HCT116 (cell line): Measurements from ENCODE around the gene PPDPF. TPM values are rescaled to one million over a fixed set of nuclear protein-coding genes. Genes with fewer than 3 reads are reported as not detected.

Experiments
- ATAC-seq: fragments of 200-7000 bp; cut with Tn5 transposase; 2 replicates; pipeline ENCODE4 v1.9.1; 2020; ENCODE audit warnings: mild to moderate bottlenecking, moderate library complexity
- BruUV-seq: library from RNA; stranded (reverse); fragments of 400-500 nt; replicated peaks from 2 replicates; lab custom pipeline; 2021; lab: Mats Ljungman, UMichigan
- CTCF ChIA-PET: fragments of 300-600 bp; sonication (Branson Sonifier 250); formaldehyde crosslinking; loops from one replicate; lab custom pipeline; 2021; ENCODE audit warnings: antibody characterized with exemption; lab: Charles Lee
- POLR2A ChIA-PET: fragments of 300-600, 350-600 bp; sonication (Branson Sonifier 250); formaldehyde crosslinking; loops from one replicate; lab custom pipeline; 2021; ENCODE audit warnings: antibody characterized with exemption; lab: Charles Lee
- RAD21 ChIA-PET, 2 experiments: fragments of 300-600 bp; sonication (Branson Sonifier 250); formaldehyde crosslinking; loops; one replicate each; lab custom pipeline; 2023; ENCODE audit warnings: low total read pairs in 2 of 2; ENCODE audit not compliant: uncharacterized antibody in 2 of 2, unreplicated experiment in 2 of 2, low non-redundant PET in 1 of 2; lab: Charles Lee
- DNase-seq: peaks from one replicate; pipeline ENCODE4 v3.0.0-alpha.2; 2010; ENCODE audit warnings: low read depth, low spot score
- H2AFZ ChIP-seq: fragments of 200-600 bp; shearing (Covaris generic), sonication (generic); 2 replicates; pipeline ENCODE4 v1.6.1; 2017; ENCODE audit warnings: low read depth, mixed run types, mixed read lengths, antibody characterized with exemption, low read length; ENCODE audit not compliant: poor library complexity, severe bottlenecking
- H3K27ac ChIP-seq: 2 replicates; pipeline ENCODE4 v1.5.1; 2012; ENCODE audit warnings: low read depth, low read length
- H3K27me3 ChIP-seq: fragments of 200-600 bp; sonication (generic); 2 replicates; pipeline ENCODE4 v1.6.1; 2016; ENCODE audit warnings: mixed run types, low read length, mixed read lengths; ENCODE audit not compliant: insufficient read depth
- H3K36me3 ChIP-seq, 2 experiments: fragments of 200-500 bp in 1 of 2; fragments of 200-600 bp in 1 of 2; sonication (Bioruptor generic) in 1 of 2; sonication (generic) in 1 of 2; 2 replicates each; pipeline versions ENCODE4 v1.5.1 to v1.6.1; 2014 to 2016; ENCODE audit warnings: low read length in 2 of 2, inconsistent platforms in 1 of 2, mixed read lengths in 1 of 2, mixed run types in 1 of 2; ENCODE audit not compliant: insufficient read depth in 2 of 2, control insufficient read depth in 1 of 2
- H3K4me1 ChIP-seq, 2 experiments: fragments of 200-600 bp in 1 of 2; sonication (generic) in 1 of 2; 2 replicates each; pipeline versions ENCODE4 v1.5.1 to v1.6.1; 2012 to 2017; ENCODE audit warnings: low read length in 2 of 2, inconsistent platforms in 1 of 2, mild to moderate bottlenecking in 1 of 2, mixed read lengths in 1 of 2, mixed run types in 1 of 2, moderate library complexity in 1 of 2; ENCODE audit not compliant: insufficient read depth in 2 of 2, control insufficient read depth in 1 of 2
- H3K4me2 ChIP-seq: fragments of 200-600 bp; sonication (generic); 2 replicates; pipeline ENCODE4 v1.6.1; 2017; ENCODE audit warnings: mixed run types, low read length, mixed read lengths
- H3K4me3 ChIP-seq, 2 experiments: fragments of 200-600 bp in 1 of 2; sonication (generic) in 1 of 2; replicated peaks in 1 of 2; 2 replicates each; pipeline ENCODE4 v1.5.1; 2011 to 2016; ENCODE audit warnings: low read length in 2 of 2, control low read depth in 1 of 2, low read depth in 1 of 2, mild to moderate bottlenecking in 1 of 2, mixed read lengths in 1 of 2, mixed run types in 1 of 2
- H3K79me2 ChIP-seq: fragments of 200-600 bp; sonication (generic); 2 replicates; pipeline ENCODE4 v1.6.1; 2017; ENCODE audit warnings: mild to moderate bottlenecking, mixed run types, low read length, moderate library complexity, mixed read lengths; ENCODE audit not compliant: insufficient read depth
- H3K9ac ChIP-seq: fragments of 200-600 bp; sonication (generic); 2 replicates; pipeline ENCODE4 v1.6.1; 2016; ENCODE audit warnings: low read length, mixed read lengths
- H3K9me2 ChIP-seq: fragments of 200-600 bp; sonication (generic), shearing (Covaris generic); 2 replicates; pipeline ENCODE4 v1.6.1; 2017; ENCODE audit warnings: mixed run types, mild to moderate bottlenecking, moderate library complexity; ENCODE audit not compliant: insufficient read depth
- H3K9me3 ChIP-seq, 2 experiments: fragments of 200-500 bp in 1 of 2; fragments of 200-600 bp in 1 of 2; sonication (Bioruptor generic) in 1 of 2; sonication (generic) in 1 of 2; 2 replicates each; pipeline ENCODE4 v1.6.1; 2014 to 2017; ENCODE audit warnings: low read length in 2 of 2, mixed read lengths in 2 of 2, inconsistent platforms in 1 of 2, low read depth in 1 of 2, mild to moderate bottlenecking in 1 of 2, mixed run types in 1 of 2, moderate library complexity in 1 of 2; ENCODE audit not compliant: control insufficient read depth in 1 of 2, insufficient read depth in 1 of 2
- H4K20me1 ChIP-seq: fragments of 200-600 bp; sonication (generic), shearing (Covaris generic); 2 replicates; pipeline ENCODE4 v1.6.1; 2017; ENCODE audit warnings: mixed run types, mild to moderate bottlenecking, moderate library complexity; ENCODE audit not compliant: insufficient read depth
- ATF3 ChIP-seq: IDR thresholded peaks from 2 replicates; pipeline ENCODE4 v1.6.1; 2012
- CTCF ChIP-seq, 3 experiments: fragments of 200-600 bp in 1 of 3; sonication (generic) in 1 of 3; IDR thresholded peaks in 2 of 3; conservative IDR thresholded peaks in 1 of 3; 2 replicates each; pipeline ENCODE4 v1.5.1; 2012 to 2017; ENCODE audit warnings: low read depth in 2 of 3, low read length in 2 of 3, antibody characterized with exemption in 1 of 3, borderline replicate concordance in 1 of 3, control low read depth in 1 of 3, mild to moderate bottlenecking in 1 of 3, mixed read lengths in 1 of 3, mixed run types in 1 of 3, moderate library complexity in 1 of 3; ENCODE audit not compliant: insufficient read depth in 1 of 3
- EGR1 ChIP-seq: IDR thresholded peaks from 2 replicates; pipeline ENCODE4 v1.6.1; 2012; ENCODE audit warnings: low read depth
- ELF1 ChIP-seq: IDR thresholded peaks from 2 replicates; pipeline ENCODE4 v1.6.1; 2012; ENCODE audit warnings: low read depth, borderline replicate concordance
- EZH2 ChIP-seq: fragments of 200-600 bp; sonication (generic); IDR thresholded peaks from 2 replicates; pipeline ENCODE4 v1.6.1; 2017; ENCODE audit warnings: antibody characterized with exemption, mixed run types
- EZH2phosphoT487 ChIP-seq: fragments of 200-600 bp; IDR thresholded peaks from 2 replicates; pipeline ENCODE4 v1.6.1; 2018; ENCODE audit warnings: antibody characterized with exemption, borderline replicate concordance
- REST ChIP-seq: IDR thresholded peaks from 2 replicates; pipeline ENCODE4 v1.6.1; 2012; ENCODE audit warnings: low read depth
- SIN3A ChIP-seq: IDR thresholded peaks from 2 replicates; pipeline ENCODE4 v1.6.1; 2012; ENCODE audit warnings: low read depth
- SRF ChIP-seq: IDR thresholded peaks from 2 replicates; pipeline ENCODE4 v1.6.1; 2012; ENCODE audit warnings: low read depth
- ZFX ChIP-seq: fragments of 450-650 bp; IDR thresholded peaks from 2 replicates; pipeline ENCODE4 v1.6.1; 2017
- intact Hi-C: fragments of 100-400 bp; cut with micrococcal nuclease; formaldehyde crosslinking; loops from 2 replicates; pipeline ENCODE4 v1.10.0; 2022
- total RNA-seq: library from RNA; stranded (reverse); gene quantifications from one replicate; pipeline ENCODE4 v1.2.1, GENCODE V29; 2021; ENCODE audit not compliant: unreplicated experiment

PPDPF gene
- total RNA-seq, 1 experiment from 2014 or later: 346 TPM

- H3K4me3 ChIP-seq: no peak overlapping the region
- peaks cover 11 to 16% of the 10 kb centered on the region in 2 experiments; a peak in 3 of 4 replicates for H3K4me1 ChIP-seq
- no peak for DNase-seq
- H3K9ac ChIP-seq: no peak overlapping the region
- H3K27ac ChIP-seq: no peak overlapping the region
- H3K36me3 ChIP-seq: peaks cover 44 to 79% of the 10 kb centered on the region in 2 experiments
- CTCF ChIA-PET: no interaction called here
- BruUV-seq: no TSS peak
- no peaks in the 10 kb centered on the region for H4K20me1 ChIP-seq
- POLR2A ChIA-PET: no interaction called here
- no peaks in the 10 kb centered on the region for H3K9me2 ChIP-seq
- no peak overlapping the region for H2AFZ ChIP-seq
- no peaks in the 10 kb centered on the region for H3K9me3 ChIP-seq
- H3K79me2 ChIP-seq: peaks cover 39% of the 10 kb centered on the region
- TF ChIP-seq REST (no peak), ZFX (no peak)
- ATAC-seq: no peak
- intact Hi-C loops: no loop called here
- H3K27me3 ChIP-seq: no peaks in the 10 kb centered on the region
- RAD21 ChIA-PET: no interaction called here
- H3K4me2 ChIP-seq: no peak overlapping the region
Observed at GRCh38 chr20:63492518-63492917, 28.0 kb upstream of the PPDPF start.

GRCh38 chr20:63492982-63493381, 27.6 kb upstream of the PPDPF start:
- Histone ChIP-seq H3K9me2 (no peaks in the 10 kb centered on the region), H2AFZ (no peak overlapping the region), H3K9me3 (no peaks in the 10 kb centered on the region), H4K20me1 (no peaks in the 10 kb centered on the region), H3K9ac (no peak overlapping the region), H3K4me1 (peaks cover 11 to 18% of the 10 kb centered on the region in 2 experiments; a peak in 3 of 4 replicates), H3K27me3 (no peaks in the 10 kb centered on the region), H3K4me2 (no peak overlapping the region), H3K27ac (no peak overlapping the region), H3K36me3 (peaks cover 44 to 79% of the 10 kb centered on the region in 2 experiments), H3K79me2 (peaks cover 44% of the 10 kb centered on the region), H3K4me3 (no peak overlapping the region)
- ChIA-PET POLR2A (no interaction called here), RAD21 (no interaction called here), CTCF (no interaction called here)
- no peak for DNase-seq
- no TSS peak for BruUV-seq
- intact Hi-C loops: no loop called here
- ATAC-seq: no peak
- TF ChIP-seq CTCF (IDR thresholded peaks at IDR 0.05 in 2 of 3, conservative IDR thresholded peaks at IDR 0.05 in 1 of 3; ENCODE audit: borderline replicate concordance in 1 of 3, insufficient read depth in 1 of 3, low read depth in 2 of 3, low read length in 2 of 3) (no peak), EZH2phosphoT487 (no peak), ATF3 (no peak), EGR1 (no peak), SRF (no peak), EZH2 (no peak), ELF1 (no peak), SIN3A (no peak), ZFX (no peak), REST (no peak)
